ENCODE results near the gene NANOG.
"Not testable (repeated sequence)": the region's sequence is repeated elsewhere in the genome, so short reads cannot be mapped to it uniquely, and the experiment has no call there.

Gene NANOG

DNA sequence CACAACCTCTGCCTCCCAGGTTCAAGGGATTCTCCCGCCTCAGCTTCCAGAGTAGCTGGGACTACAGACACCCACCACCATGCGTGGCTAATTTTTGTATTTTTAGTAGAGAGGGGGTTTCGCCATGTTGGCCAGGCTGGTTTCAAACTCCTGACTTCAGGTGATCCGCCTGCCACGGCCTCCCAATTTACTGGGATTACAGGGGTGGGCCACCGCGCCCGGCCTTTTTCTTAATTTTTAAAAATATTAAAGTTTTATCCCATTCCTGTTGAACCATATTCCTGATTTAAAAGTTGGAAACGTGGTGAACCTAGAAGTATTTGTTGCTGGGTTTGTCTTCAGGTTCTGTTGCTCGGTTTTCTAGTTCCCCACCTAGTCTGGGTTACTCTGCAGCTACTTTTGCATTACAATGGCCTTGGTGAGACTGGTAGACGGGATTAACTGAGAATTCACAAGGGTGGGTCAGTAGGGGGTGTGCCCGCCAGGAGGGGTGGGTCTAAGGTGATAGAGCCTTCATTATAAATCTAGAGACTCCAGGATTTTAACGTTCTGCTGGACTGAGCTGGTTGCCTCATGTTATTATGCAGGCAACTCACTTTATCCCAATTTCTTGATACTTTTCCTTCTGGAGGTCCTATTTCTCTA, at the start of gene NANOG:
NANOG (plus strand) TSS at position 519 of the 645 bp plus-strand sequence. CDS start 213 bp downstream, outside the sequence.
- not testable (repeated sequence) for DNase-seq

DNA sequence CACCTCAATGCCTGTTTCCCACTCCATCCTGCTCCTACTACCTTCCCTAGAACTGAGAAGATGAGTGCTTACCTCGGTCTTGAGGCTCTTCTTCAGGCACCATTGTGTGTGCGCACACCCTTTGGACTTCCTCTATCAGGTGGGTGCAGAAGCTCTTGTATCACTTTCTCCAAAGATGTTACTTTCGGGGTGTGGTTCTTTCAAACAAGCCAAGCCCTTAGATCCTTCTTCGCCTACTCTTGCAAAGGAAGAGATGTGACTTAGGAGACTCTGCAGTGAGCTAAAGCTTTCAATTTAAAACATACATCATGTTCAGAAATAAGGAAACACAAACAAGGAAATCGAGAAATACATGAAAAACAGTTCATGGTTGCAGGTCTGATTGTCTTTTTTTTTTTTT, 42.0 kb upstream of the NANOG start, which contains the start of gene CLEC4C:
CLEC4C (minus strand) TSS at position 130 of the 400 bp plus-strand sequence; CDS start at position 103, 27 bp downstream.
- DNase-seq, result peak in 1 of 2 experiments; percentile 7

DNA sequence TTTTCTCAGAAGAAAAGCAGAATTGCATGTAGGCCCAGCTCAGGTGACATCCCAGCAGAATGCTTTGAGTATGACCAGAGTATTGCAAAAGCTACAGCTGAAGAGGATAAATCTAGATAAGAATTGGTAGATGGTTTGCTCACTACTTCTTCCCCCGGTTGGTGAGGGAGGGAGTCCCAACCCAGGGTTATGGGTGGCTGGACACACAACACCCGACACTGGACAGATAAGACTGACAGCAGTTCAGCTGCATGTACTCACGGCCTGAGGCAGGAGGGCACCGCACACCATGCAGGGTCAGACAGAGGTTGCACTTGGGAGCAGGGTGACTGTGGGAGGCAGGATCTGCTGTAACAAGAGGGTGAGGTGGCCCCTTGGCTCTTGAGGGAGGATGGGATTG, 40.4 kb upstream of the NANOG start:
- no peak for DNase-seq

DNA sequence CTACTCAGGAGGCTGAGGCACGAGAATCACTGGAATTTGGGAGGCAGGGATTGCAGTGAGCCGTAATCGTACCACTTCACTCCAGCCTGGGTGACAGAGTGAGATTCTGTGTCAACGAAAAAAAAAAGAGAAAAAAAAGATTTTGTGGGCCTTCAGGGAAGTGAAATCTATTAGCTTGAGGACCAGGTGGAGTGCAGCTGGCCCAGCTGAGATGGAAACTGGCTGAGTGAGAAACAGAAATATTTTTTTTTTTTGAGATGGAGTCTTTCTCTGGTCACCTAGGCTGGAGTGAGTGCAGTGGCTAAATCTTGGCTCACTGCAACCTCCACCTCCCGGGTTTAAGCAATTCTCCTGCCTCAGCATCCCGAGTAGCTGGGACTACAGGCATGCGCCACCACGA, 39.8 kb upstream of the NANOG start:
- no peak for DNase-seq

DNA sequence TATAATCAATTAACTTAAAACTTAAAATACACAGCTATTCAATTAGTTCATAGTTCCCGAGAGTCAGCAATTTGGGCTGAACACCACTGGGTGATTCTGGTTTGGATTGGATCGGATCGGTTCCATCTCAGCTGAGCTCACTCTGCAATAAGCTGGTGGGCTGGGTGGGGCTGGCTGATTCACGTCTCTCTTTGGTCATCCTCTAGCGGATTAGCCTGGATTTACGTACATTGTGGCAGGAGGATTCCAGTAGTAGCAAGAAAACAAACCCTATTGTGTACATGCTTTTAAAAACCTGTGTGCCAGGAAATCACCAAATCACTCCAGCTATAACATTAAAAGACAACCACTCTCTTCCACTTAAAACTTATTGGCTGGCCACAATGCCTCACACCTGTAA, 38.9 kb upstream of the NANOG start:
- DNase-seq, result no peak

DNA sequence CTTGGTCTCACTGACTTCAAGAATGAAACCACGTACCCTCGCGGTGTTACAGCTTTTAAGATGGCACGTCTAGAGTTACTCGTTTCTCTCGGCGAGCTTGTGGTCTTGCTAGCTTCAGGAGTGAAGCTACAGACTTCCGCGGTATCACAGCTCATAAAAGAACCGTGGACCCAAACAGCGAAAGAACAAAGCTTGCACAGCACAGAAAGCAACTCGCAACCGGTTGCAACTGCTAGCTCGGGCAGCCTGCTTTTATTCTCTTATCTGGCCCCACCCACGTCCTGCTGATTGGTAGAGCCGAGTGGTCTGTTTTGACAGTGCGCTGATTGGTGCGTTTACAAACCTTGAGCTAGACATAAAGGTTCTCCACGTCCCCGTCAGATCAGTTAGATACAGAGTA, 37.8 kb upstream of the NANOG start:
- DNase-seq, result no peak

DNA sequence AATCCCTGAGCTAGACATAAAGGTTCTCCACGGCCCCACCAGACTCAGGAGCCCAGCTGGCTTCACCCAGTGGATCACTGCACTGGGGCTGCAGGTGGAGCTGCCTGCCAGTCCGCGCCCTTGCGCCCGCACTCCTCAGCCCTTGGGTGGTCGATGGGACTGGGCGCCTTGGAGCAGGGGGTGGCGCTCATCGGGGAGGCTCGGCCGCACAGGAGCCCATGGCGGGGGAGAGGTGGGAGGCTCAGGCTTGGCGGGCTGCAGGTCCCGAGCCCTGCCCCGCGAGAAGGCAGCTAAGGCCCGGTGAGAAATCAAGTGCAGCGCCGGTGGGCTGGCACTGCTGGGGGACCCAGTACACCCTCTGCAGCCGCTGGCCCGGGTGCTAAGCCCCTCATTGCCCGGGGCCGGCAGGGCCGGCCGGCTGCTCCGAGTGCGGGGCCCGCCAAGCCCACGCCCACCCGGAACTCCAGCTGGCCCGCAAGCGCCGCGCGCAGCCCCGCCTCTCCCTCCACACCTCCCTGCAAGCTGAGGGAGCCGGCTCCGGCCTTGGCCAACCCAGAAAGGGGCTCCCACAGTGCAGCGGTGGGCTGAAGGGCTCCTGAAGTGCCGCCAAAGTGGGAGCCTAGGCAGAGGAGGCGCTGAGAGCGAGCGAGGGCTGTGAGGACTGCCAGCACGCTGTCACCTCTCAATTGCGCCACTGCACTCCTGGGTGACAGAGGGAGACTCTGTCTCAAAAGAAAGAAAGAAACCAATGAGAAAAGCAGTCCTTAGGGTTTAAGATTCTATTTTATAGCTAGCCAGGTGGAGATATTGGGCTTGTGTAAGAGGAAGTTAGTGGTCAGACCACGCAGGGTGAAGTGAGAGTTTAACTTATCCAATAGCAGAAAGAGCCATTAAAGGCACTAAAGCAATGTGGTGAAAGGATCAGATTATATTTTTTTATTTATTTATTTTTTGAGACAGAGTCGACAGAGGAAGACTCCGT, 37.0 kb upstream of the NANOG start:
- peak; percentile 31 to 45 for DNase-seq

DNA sequence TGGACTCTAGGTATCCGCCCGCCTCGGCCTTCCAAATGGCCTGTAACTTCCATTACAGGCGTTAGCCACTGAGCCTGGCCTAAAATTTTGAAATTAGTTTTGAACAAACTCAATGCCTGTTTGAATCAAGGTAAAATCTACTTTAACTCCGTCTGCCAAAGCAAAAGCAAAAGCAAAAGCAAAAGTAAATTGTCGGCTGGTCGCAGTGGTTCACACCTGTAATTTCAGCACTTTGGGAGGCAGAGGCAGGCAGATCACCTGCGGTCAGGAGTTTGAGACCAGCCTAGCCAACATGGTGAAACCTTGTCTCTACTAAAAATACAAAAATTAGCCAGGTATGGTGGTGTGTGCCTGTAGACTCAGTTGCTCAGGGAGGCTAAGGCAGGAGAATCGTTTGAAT, 33.5 kb upstream of the NANOG start:
- not testable (repeated sequence) for DNase-seq

DNA sequence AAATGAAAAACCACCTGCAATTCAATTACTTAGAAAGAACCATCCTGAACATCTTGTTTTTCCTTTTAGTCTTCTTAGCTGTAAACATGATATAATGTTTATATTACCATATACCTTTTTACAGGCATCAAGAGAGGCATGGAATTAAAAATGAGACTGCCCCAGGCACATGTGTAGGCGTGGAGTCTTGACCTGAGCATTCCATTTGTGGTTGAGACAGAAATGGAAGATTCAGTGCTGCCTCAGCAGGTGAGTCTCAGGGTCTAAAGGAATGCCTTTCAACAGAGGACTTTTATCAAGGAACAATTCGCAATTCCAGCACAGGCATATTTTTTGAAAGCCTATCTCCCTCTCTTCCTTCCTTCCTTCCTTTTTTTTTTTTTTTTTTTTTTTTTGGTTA, 32.2 kb upstream of the NANOG start:
- DNase-seq, result no peak

DNA sequence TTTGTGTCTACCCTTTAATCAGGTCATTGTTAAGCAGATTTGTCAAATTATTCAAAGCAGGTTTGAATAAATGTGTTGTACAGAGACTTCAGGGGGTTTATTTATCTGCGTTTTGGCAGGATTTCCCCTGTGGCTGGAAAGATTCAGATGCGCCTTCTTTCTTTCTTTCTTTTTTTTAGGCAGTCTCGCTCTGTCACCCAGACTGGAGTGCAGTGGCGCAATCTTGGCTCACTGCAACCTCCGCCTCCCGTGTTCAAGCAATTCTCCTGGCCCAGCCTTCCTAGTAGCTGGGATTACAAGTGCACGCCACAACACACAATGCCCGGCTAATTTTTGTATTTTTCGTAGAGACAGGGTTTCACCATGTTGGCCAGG, 30.4 kb upstream of the NANOG start:
- DNase-seq, result no peak

DNA sequence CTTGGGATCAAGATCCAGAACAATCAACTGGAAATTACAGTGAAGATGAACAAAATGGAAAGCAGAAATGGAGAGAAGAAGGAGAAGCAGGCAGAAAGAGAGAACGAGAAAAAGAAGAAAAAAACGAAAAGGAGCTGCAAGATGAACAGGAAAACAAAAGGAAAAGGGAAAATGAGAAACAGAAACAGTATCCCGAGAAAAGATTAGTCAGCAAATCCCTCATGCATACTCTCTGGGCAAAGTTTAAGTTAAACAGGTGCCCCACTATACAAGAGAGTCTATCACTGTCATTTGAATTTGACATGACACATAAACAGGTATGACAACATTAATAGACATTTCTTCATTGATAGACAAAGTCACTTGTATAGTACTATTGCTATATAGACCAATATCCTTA, 19.2 kb upstream of the NANOG start:
- DNase-seq, result no peak

DNA sequence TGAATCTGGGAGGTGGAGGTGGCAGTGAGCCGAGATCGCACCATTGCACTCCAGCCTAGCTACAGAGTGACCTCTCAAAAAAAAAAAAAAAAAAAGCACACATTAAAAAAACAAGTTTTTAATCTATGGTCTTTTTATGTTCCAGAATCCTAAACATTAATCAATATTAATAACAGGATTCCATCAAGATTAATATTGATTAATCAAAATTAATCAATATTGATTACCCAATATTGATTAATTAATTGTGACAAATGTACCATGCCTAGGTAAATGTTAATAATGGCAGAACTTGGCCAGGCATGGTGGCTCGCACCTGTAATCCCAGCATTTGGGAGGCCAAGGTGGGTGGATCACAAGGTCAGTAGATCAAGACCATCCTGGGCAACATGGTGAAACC, 7.9 kb upstream of the NANOG start:
- no peak for DNase-seq

DNA sequence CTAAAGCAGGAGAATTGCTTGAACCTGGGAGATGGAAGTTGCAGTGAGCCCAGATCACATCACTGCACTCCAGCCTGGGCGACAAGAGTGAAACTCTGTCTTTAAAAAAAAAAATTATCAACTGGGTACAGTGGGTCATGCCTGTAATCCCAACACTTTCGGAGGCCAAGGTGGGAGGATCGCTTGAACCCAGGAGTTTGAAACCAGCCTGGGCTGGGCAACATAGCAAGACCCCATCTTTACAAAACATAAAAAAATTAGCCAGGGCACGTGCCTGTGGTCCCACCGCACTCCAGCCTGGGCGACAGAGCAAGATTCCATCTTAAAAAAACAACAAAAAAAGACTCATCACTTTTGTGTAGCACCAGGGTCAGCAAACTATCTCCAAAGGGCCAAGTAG, 7.1 kb upstream of the NANOG start:
- no peak for DNase-seq

DNA sequence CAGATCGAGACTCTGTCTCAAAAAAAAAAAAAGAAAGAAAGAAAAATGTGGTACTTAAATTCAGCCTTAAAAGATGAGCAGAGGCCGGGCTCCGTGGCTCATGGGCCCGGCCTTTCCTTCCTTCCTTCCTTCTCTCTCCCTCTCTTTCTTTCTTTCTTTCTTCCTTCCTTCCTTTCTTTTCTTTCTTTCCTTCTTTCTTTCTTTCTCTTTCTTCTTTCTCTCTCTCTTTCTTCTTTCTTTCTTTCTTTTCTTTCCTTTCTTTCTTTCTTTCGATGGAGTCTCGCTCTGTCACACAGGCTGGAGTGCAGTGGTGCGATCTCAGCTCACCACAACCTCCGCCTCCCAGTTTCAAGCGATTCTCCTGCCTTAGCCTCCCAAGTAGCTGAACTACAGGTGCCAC, 5.8 kb upstream of the NANOG start:
- DNase-seq, result not testable (repeated sequence)

DNA sequence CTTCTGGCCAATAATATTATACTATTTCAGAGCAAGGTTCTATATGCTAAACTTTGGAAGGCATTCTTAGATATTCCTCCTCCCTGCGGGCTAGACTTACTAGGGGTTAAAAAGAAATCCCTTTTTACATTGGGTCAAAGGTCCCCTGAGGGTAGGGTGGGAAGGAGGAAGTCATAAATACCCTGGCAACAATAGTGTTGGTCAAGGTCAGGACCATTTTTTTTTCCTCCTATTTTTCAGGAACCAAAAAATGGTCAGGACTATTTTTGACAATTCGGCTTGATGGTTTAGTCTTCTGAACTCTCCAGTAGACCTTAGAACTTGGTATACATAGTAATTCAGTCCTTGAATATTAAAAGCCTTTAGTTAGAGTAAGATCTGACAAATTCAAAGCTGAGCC, 4.5 kb upstream of the NANOG start:
- DNase-seq, result no peak

DNA sequence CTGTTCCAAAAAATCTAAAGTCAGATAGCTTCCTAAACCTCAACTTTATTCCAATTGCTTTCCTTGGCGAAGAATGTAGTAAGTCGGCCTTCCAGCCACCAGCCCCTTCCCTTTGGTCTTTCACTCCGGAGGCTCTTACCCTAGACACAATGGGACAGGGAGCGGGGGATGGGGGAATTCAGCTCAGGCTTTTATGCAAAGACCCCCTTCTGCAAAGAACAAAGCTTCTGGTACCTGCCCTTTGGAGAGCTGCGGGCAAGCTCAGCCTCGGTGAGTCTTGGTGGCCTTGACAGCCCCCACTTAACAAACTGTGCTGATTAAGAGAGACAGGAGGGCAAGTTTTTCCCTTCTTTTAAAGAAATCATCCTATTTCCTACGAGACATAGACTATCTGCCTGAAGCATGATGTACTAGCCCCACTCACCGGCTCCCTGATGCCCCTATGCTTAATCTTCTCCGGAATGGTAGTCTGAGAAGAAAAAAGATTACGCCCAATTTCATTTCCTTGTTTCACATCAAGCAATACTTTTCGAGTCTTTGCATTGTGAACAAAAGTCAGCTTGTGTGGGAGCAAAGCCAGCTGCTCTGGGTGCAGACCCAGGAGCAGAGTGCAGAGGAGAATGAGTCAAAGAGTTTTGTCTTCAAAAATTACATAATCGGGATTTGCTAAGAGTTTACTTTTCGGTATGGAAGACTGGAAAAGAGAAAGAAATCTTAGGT, 1.5 kb upstream of the NANOG start:
- DNase-seq, result no peak

DNA sequence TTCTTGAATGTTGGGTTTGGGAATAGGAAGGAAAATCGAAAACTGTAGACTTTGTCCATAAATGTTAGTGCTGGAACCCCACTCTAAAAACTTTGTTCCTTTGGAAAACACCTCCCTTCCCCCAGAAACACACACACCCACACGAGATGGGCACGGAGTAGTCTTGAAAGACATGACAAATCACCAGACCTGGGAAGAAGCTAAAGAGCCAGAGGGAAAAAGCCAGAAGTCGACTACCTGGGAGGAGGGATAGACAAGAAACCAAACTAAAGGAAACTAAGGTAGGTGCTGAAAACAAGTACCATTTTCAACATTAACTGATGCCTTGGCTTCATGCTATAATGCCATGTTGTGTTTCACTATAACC, 925 bp upstream of the NANOG start:
- no peak for DNase-seq

DNA sequence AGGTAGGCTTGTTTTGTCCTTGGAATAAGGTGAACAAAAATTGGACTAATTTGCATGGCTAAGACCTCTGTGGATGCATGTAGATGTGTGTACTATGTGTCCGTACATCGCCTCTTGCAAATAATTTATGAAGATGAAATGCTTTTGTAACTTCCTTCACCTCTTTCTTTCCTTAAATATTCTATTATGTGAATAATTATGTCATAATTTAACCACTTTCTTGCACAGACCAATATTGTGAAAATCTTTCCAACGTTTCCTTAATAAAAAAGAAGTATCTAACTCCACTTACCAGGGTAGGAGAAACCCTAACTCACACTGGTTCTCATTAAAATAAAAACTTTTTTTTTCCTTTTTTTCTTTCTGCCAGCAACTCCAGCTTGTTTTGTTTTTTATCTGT, 4.0 kb downstream of the NANOG start:
- DNase-seq, result peak; percentile 70 to 82

DNA sequence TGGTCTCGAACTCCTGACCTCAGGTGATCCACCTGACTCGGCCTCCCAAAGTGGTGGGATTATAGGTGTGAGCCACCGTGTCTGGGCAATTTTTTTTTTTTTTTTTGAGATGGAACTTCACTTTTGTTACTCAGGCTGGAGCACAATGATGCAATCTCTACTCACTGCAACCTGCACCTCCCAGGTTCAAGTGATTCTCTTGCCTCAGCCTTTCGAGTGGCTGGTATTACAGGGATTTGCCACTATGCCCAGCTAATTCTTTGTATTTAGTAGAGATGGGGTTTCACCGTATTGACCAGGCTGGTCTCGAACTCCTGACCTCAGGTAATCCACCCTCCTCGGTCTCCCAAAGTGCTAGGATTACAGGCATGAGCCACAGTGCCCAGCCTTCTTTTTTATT, 8.1 kb downstream of the NANOG start:
- DNase-seq, result not testable (repeated sequence)

DNA sequence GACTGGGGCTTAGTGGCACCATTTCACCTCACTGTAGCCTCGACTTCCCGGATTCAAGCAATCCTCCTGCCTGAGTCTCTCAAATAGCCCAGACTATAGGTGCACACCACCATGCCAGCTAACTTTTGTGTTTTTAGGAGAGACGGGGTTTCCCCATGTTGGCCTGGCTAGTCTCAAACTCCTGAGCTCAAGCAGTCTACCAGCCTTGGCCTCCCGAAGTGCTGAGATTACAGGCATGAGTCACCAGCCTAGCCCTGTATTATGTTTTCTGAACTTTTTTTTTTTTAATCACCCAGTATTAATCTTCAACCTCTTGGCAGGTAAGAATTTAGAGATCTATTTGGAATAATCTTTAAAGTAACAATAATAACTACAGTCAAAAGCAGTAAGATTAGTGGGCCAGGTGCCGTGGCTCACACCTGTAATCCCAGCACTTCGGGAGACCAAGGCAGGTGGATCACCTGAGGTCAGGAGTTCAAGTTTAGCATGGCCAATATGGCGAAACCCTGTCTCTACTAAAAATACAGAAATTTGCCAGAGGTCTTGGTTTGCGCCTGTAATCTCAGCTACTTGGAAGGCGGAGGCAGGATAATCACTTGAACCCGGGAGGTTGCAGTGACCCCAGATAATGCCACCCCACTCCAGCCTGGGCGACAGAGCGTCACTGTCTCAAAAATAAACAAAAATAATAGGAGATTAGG, 8.6 kb downstream of the NANOG start:
- no peak for DNase-seq

DNA sequence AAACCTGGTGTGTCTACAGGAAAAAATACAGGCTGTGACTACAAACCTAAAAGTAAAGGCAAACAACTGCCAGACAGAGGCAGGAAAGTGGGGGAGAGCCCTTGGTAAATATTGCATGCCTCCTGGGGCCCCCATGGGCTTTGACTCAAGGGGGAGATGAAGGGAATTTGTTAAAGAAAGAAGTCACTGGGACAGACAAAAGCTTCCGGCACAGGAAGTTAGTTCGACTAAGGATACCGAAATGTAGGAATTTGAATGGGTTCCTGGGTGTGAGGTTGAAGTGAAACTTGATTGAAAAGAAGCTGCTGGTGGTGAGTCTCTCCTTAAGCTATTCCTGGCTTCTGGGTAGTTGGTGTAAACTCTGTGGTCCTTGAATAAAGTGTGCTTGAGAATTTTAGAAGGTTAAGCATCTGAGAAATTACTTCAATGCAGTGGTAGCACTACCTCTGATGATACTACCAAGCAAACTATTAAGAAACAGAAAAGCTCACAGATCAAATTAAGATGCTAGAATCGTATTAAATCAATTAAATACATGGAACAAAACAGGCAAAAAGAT, 9.6 kb downstream of the NANOG start:
- not testable (repeated sequence) for DNase-seq

DNA sequence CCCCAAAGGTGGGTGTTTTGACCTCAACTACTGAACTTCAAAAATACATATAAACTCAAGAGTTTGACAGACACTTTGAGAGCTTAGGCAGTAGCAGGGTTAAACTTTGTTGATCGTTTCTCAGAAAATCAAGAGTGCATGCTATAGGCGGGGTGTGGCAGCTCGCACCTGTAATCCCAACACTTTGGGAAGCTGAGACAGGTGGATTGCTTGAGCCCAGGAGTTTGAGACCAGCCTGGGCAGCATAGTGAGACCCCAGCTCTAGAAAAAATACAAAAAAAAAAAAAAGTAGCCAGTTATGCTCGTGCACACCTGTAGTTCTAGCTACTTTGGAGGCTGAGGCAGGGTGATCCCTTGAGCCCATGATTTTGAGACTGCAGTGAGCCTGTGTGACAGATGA, 12.3 kb downstream of the NANOG start:
- no peak for DNase-seq

DNA sequence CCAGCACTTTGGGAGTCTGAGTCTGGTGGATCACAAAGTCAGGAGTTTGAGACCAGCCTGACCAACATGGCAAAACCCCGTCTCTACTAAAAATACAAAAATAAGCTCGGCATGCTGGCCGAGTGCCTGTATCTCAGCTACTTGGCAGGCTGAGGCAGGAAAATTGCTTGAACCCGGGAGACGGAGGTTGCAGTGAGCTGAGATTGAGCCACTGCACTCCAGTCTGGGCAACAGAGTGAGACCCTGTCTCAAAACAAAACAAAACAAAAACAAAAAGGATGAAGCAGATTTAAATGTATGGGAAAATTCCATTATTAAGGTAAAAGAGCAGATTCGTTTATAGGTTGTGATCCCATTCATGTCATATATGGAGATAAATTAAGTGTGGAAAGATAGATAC, 17.1 kb downstream of the NANOG start:
- not testable (repeated sequence) for DNase-seq
